NCI-H2029 treated with DMSO at 0.1 percent for 48 hours (cell line): ENCODE measurements around the gene TMEM86B.
"Not testable (repeated sequence)": the region's sequence is repeated elsewhere in the genome, so short reads cannot be mapped to it uniquely, and the experiment has no call there.

Source experiments
- DNase-seq: peaks from one replicate; lab custom pipeline; 2025; lab: John Stamatoyannopoulos, UW

TMEM86B gene

GRCh38 chr19:55241935-55242464 is 13.4 kb upstream of the TMEM86B start:
- DNase-seq = no peak

GRCh38 chr19:55241143-55241934 is 12.8 kb upstream of the TMEM86B start:
- DNase-seq = no peak

GRCh38 chr19:55240713-55241020 is 12.1 kb upstream of the TMEM86B start:
- no peak for DNase-seq

GRCh38 chr19:55239004-55239403 is 10.4 kb upstream of the TMEM86B start:
- no peak for DNase-seq

GRCh38 chr19:55238030-55238429 is 9.5 kb upstream of the TMEM86B start:
- no peak for DNase-seq

GRCh38 chr19:55232986-55233385 is 4.4 kb upstream of the TMEM86B start:
- DNase-seq = no peak

- no peak for DNase-seq
These were observed 3.7 kb upstream of the TMEM86B start for GRCh38 chr19:55232286-55232602.

GRCh38 chr19:55231391-55232285 is 3.1 kb upstream of the TMEM86B start:
- DNase-seq = no peak

GRCh38 chr19:55230780-55231179 is 2.2 kb upstream of the TMEM86B start:
- DNase-seq = no peak

- no peak for DNase-seq
These were observed 1.8 kb upstream of the TMEM86B start for GRCh38 chr19:55230329-55230728.

- no peak for DNase-seq
These were observed 1.2 kb upstream of the TMEM86B start for GRCh38 chr19:55229789-55230182.

GRCh38 chr19:55229145-55229788 is 704 bp upstream of the TMEM86B start:
- no peak for DNase-seq

- DNase-seq = no peak
These were observed 560 bp downstream of the TMEM86B start for GRCh38 chr19:55228015-55228391.

GRCh38 chr19:55227241-55228014 is 1.1 kb downstream of the TMEM86B start:
- no peak for DNase-seq

GRCh38 chr19:55226788-55227187 is 1.8 kb downstream of the TMEM86B start:
- DNase-seq = no peak

- DNase-seq = no peak
These were observed 2.3 kb downstream of the TMEM86B start for GRCh38 chr19:55226273-55226672.

- no peak for DNase-seq
These were observed 3.1 kb downstream of the TMEM86B start for GRCh38 chr19:55225415-55225958.

GRCh38 chr19:55224679-55225414 is 3.7 kb downstream of the TMEM86B start:
- not testable (repeated sequence) for DNase-seq

GRCh38 chr19:55224038-55224665 is 4.4 kb downstream of the TMEM86B start:
- DNase-seq = no peak

GRCh38 chr19:55223291-55224037 is 5.1 kb downstream of the TMEM86B start:
- no peak for DNase-seq
